Measurements from ENCODE around the gene FXYD5. TPM values are rescaled to one million over a fixed set of nuclear protein-coding genes. Genes with fewer than 3 reads are reported as not detected.

Gene FXYD5
- total RNA-seq, 4 donors from 2014 or later = 6.0 to 67.7 (median 22.2) TPM

DNA sequence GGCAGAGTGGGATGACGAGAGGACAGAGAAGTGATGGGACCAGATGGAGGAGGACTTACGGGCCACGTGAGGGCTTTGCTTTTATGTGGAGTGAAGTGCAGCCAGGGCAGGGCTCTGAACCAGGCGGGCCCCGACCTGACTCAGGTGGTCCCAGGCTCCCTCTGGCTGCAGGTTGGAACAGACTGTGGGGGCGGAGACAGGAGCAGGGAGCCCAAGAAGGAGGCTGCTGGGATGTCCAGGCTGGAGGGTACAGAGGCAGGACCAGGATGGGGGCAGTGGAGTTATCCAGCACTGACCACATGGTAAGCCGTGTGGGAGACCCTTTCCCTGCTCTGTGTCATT lies 2.1 kb downstream of the FXYD5 start:
- no peak for TF ChIP-seq CTCF (IDR thresholded peaks at IDR 0.05)
- TF ChIP-seq POLR2A (IDR thresholded peaks at IDR 0.05) = no peak
- Histone ChIP-seq H3K36me3 (peaks cover 0 to 6% (median 0%) of the 10 kb centered on the region in 3 donors), H3K4me3 (no peak overlapping the region), H3K27ac (no peak overlapping the region), H3K4me1 (peaks cover 0 to 25% (median 4%) of the 10 kb centered on the region in 4 donors), H3K9me3 (no peaks in the 10 kb centered on the region), H3K27me3 (peaks cover 0 to 11% of the 10 kb centered on the region in 2 donors)
- DNase-seq = no peak

DNA sequence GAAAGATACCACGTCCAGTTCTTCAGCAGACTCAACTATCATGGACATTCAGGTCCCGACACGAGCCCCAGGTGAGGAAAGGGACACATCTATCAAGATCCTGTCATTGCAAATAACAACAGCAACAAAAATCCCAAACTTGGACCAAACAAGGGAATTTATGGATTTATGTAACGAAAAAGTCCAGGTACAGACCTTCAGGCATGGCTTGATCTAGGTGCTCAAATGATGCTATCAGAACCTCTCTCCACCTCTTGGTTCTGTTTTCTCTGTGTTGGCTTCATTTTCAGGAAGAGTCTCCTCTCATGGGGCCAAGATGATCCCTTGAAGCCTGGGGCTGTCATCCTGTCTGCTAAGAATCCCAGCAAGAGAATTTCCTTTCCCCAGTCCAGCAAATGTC lies 2.9 kb downstream of the FXYD5 start:
- Histone ChIP-seq H3K27ac (no peak overlapping the region), H3K36me3 (peaks cover 0 to 11% (median 0%) of the 10 kb centered on the region in 3 donors), H3K9me3 (no peaks in the 10 kb centered on the region), H3K4me3 (no peak overlapping the region), H3K4me1 (peaks cover 0 to 25% (median 4%) of the 10 kb centered on the region in 4 donors), H3K27me3 (peaks cover 0 to 11% of the 10 kb centered on the region in 2 donors)
- TF ChIP-seq POLR2A (IDR thresholded peaks at IDR 0.05) (no peak), CTCF (IDR thresholded peaks at IDR 0.05) (no peak)
- no peak for DNase-seq

DNA sequence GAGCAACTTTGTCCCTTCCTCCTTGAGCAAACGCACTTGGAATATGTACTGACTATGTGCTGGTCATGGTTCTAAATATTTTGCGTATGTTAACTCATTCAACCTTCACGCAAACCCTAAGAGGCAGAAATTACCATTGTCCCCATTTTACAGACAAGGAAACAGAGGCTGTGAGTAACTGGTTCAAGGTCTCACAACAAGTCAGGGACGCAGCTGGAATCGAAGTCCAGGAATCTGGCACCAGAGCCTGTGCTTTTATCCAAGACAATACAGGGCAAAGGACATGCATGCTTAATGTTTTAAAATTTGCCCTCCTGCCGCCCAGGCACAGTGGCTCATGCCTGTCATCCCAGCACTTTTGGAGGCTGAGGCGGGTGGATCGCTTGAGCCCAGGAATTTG lies 5.1 kb downstream of the FXYD5 start:
- Histone ChIP-seq H3K4me3 (no peak overlapping the region), H3K27me3 (no peaks in the 10 kb centered on the region), H3K4me1 (peaks cover 0 to 11% (median 4%) of the 10 kb centered on the region in 4 donors), H3K36me3 (peaks cover 0 to 11% (median 0%) of the 10 kb centered on the region in 3 donors), H3K9me3 (no peaks in the 10 kb centered on the region), H3K27ac (no peak overlapping the region)
- DNase-seq = no peak
- no peak for TF ChIP-seq POLR2A (IDR thresholded peaks at IDR 0.05)
- TF ChIP-seq CTCF (IDR thresholded peaks at IDR 0.05) = no peak

DNA sequence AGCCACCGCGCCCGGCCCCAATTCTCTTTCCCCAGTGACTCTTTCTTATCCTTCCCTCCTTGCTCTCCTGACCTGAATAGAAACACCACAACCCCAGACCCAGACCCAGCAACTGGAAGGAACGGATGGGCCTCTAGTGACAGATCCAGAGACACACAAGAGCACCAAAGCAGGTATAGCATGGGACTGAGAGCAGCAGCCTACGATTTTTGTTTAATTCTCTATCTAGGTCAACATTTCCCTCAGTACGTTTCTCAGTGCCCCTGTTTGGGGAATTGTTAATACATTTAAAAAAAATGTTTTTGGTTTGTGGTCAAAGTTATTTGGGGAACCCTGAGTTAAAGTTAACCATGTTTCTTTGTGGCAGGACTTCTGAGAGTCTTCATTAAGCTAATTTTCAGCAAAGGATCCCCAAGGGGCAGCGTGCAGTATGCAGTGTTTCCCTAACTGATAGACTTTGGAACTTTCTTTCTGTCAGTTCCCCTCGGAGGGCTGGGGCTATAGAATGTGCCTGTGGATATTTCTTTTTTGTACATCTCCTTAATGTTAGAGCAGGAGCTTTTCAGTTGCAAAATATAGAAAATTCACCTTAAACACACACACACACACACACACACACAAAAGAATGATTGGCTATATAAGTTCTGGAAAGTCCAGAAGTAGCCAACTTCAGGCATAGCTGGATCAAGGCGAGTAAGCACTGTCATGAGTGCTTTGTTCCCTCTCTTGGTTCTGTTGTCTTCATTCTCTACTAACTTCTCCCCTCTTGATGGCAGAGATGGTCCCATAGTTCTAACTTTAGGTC lies 6.3 kb downstream of the FXYD5 start:
- TF ChIP-seq CTCF (IDR thresholded peaks at IDR 0.05) = no peak
- no peak for TF ChIP-seq POLR2A (IDR thresholded peaks at IDR 0.05)
- no peaks in the 10 kb centered on the region for H3K27me3 ChIP-seq
- DNase-seq = no peak
- H3K27ac ChIP-seq = no peak overlapping the region
- peaks cover 0 to 16% (median 0%) of the 10 kb centered on the region in 3 donors for H3K36me3 ChIP-seq
- H3K4me3 ChIP-seq = no peak overlapping the region
- H3K4me1 ChIP-seq = peaks cover 0 to 3% (median 0%) of the 10 kb centered on the region in 4 donors
- peaks cover 0 to 6% (median 0%) of the 10 kb centered on the region in 4 donors for H3K9me3 ChIP-seq

- Histone ChIP-seq H3K9me3 (peaks cover 0 to 12% (median 3%) of the 10 kb centered on the region in 4 donors), H3K4me3 (no peak overlapping the region), H3K27me3 (no peaks in the 10 kb centered on the region), H3K4me1 (peaks cover 0 to 2% (median 0%) of the 10 kb centered on the region in 4 donors), H3K36me3 (peaks cover 0 to 22% (median 0%) of the 10 kb centered on the region in 3 donors), H3K27ac (no peak overlapping the region)
- TF ChIP-seq CTCF (IDR thresholded peaks at IDR 0.05) = no peak
- no peak for TF ChIP-seq POLR2A (IDR thresholded peaks at IDR 0.05)
- no peak for DNase-seq
Measured at GRCh38 chr19:35161434-35161743, 6.9 kb downstream of the FXYD5 start.

Measured in Peyer's patch (tissue), 4 donors.